Measurements from ENCODE around the gene WNT9B. TPM values are rescaled to one million over a fixed set of nuclear protein-coding genes. Genes with fewer than 3 reads are reported as not detected.

Gene WNT9B
- polyA plus RNA-seq, 1 donor from 2014 or later, result not detected

DNA sequence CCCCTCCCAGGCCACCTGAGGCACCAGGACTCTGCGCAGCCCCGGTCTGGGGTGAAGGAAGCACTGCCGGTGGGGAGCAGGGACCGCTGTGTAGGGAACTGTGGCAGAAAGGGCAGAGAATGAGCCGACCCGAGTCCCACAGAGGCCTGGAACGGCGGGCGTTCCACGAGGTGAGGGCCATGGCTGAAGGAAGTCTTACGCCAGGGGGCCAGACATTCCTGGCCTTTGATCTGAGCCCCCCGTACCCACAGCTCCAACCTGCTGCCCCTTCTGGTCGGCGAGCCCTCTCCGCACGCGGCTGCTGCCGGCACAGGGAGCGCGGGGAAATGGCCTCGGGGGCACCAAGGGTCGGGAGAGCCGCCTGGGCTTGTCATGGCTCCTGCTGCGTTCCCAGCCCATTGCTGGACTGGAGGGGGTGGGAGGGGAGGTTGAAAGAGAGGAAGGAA is 31.5 kb upstream of the WNT9B start:
- Histone ChIP-seq H3K4me3 (ENCODE audit: low read length) (no peak overlapping the region), H3K79me2 (replicated peaks; ENCODE audit: insufficient read depth, low read length) (no peaks in the 10 kb centered on the region), H3K4me2 (ENCODE audit: low read length) (no peak overlapping the region), H3K27ac (ENCODE audit: low read length) (no peak overlapping the region), H2AFZ (ENCODE audit: low read depth, low read length) (no peak overlapping the region), H4K20me1 (ENCODE audit: insufficient read depth) (no peaks in the 10 kb centered on the region), H3K9me2 (ENCODE audit: insufficient read depth, low read length) (no peaks in the 10 kb centered on the region), H3F3A (ENCODE audit: insufficient read depth, low read length, poor library complexity, severe bottlenecking) (no peaks in the 10 kb centered on the region), H3K9me3 (ENCODE audit: low read length) (no peaks in the 10 kb centered on the region), H3K36me3 (ENCODE audit: insufficient read depth, low read length) (no peaks in the 10 kb centered on the region), H3K27me3 (ENCODE audit: insufficient read depth, low read depth, low read length) (peaks cover 93% of the 10 kb centered on the region), H3K9ac (ENCODE audit: low read length) (no peak overlapping the region)
- TF ChIP-seq, protein P1, sequence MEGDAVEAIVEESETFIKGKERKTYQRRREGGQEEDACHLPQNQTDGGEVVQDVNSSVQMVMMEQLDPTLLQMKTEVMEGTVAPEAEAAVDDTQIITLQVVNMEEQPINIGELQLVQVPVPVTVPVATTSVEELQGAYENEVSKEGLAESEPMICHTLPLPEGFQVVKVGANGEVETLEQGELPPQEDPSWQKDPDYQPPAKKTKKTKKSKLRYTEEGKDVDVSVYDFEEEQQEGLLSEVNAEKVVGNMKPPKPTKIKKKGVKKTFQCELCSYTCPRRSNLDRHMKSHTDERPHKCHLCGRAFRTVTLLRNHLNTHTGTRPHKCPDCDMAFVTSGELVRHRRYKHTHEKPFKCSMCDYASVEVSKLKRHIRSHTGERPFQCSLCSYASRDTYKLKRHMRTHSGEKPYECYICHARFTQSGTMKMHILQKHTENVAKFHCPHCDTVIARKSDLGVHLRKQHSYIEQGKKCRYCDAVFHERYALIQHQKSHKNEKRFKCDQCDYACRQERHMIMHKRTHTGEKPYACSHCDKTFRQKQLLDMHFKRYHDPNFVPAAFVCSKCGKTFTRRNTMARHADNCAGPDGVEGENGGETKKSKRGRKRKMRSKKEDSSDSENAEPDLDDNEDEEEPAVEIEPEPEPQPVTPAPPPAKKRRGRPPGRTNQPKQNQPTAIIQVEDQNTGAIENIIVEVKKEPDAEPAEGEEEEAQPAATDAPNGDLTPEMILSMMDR (IDR thresholded peaks at IDR 0.05; ENCODE audit: poor library complexity, severe bottlenecking), result no peak
- TF ChIP-seq, protein P2, sequence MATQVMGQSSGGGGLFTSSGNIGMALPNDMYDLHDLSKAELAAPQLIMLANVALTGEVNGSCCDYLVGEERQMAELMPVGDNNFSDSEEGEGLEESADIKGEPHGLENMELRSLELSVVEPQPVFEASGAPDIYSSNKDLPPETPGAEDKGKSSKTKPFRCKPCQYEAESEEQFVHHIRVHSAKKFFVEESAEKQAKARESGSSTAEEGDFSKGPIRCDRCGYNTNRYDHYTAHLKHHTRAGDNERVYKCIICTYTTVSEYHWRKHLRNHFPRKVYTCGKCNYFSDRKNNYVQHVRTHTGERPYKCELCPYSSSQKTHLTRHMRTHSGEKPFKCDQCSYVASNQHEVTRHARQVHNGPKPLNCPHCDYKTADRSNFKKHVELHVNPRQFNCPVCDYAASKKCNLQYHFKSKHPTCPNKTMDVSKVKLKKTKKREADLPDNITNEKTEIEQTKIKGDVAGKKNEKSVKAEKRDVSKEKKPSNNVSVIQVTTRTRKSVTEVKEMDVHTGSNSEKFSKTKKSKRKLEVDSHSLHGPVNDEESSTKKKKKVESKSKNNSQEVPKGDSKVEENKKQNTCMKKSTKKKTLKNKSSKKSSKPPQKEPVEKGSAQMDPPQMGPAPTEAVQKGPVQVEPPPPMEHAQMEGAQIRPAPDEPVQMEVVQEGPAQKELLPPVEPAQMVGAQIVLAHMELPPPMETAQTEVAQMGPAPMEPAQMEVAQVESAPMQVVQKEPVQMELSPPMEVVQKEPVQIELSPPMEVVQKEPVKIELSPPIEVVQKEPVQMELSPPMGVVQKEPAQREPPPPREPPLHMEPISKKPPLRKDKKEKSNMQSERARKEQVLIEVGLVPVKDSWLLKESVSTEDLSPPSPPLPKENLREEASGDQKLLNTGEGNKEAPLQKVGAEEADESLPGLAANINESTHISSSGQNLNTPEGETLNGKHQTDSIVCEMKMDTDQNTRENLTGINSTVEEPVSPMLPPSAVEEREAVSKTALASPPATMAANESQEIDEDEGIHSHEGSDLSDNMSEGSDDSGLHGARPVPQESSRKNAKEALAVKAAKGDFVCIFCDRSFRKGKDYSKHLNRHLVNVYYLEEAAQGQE (IDR thresholded peaks at IDR 0.05; ENCODE audit: borderline replicate concordance), result no peak
- TF ChIP-seq POLR2AphosphoS5 (IDR thresholded peaks at IDR 0.05) (no peak), RAD21 (conservative IDR thresholded peaks at IDR 0.05) (no peak)

DNA sequence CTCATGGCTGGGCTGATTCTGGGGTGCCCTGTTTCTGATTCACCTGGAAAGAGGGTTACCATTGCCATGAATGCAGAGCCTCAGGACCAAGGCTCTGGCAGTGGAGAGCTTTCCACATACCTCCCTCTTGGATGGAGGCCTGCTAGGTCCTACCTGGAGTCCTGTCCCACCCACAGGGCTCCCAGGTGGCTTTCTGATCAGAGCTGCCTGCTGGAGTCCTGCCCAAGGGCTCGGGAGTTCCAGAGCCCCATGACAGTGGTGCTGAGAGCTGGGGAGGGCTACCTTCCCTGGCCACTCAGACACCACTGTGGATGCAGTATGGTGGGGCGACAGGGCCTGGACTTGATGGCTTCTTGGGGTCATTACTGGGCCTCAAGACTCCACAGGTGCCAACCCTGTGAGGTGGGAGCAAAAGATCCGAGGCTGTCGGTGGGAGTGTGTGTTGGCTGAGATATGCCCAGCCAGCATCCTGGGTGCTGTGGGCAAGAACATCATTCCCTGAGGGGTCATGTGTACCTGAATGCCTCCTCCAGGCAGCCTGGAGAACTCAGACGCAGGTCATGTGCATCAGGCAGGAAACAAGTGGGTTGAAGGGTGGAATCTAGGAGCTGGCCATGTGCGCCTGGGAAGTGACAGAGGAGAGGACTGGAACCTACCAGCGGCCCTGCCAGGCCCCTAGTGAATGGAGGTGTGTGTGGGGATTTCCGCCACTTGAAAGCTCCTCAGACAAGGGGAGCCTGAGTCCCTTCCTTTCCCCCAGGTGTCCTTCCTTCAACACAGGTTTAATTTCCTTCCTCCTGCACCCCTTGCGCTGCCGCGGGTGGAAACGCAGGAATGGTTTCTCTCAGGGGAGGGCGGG is 30.6 kb upstream of the WNT9B start:
- Histone ChIP-seq H3K4me2 (ENCODE audit: low read length) (no peak overlapping the region), H3K27me3 (ENCODE audit: insufficient read depth, low read depth, low read length) (peaks cover 91% of the 10 kb centered on the region)

More for the DNA sequence above, 30.6 kb upstream of the WNT9B start:
- Histone ChIP-seq H3K27ac (ENCODE audit: low read length) (no peak overlapping the region), H3K9me3 (ENCODE audit: low read length) (no peaks in the 10 kb centered on the region), H4K20me1 (ENCODE audit: insufficient read depth) (no peaks in the 10 kb centered on the region), H3K4me3 (ENCODE audit: low read length) (no peak overlapping the region), H3F3A (ENCODE audit: insufficient read depth, low read length, poor library complexity, severe bottlenecking) (no peaks in the 10 kb centered on the region), H3K9me2 (ENCODE audit: insufficient read depth, low read length) (no peaks in the 10 kb centered on the region), H2AFZ (ENCODE audit: low read depth, low read length) (no peak overlapping the region), H3K36me3 (ENCODE audit: insufficient read depth, low read length) (no peaks in the 10 kb centered on the region), H3K9ac (ENCODE audit: low read length) (no peak overlapping the region), H3K79me2 (replicated peaks; ENCODE audit: insufficient read depth, low read length) (no peaks in the 10 kb centered on the region)
- TF ChIP-seq EZH2 (IDR thresholded peaks at IDR 0.05; ENCODE audit: borderline replicate concordance, insufficient read depth, low read length, poor library complexity, severe bottlenecking) (no peak), MXI1 (conservative IDR thresholded peaks at IDR 0.05; ENCODE audit: poor library complexity, severe bottlenecking) (no peak), TAF1 (IDR thresholded peaks at IDR 0.05; ENCODE audit: low read depth) (no peak), EP300 (conservative IDR thresholded peaks at IDR 0.05; ENCODE audit: poor library complexity, severe bottlenecking) (no peak), RAD21 (conservative IDR thresholded peaks at IDR 0.05) (no peak), POLR2AphosphoS5 (IDR thresholded peaks at IDR 0.05) (no peak), SMC3 (conservative IDR thresholded peaks at IDR 0.05; ENCODE audit: poor library complexity) (no peak)
- TF ChIP-seq, protein P2 (IDR thresholded peaks at IDR 0.05; ENCODE audit: borderline replicate concordance), result no peak
- TF ChIP-seq, protein P1 (IDR thresholded peaks at IDR 0.05; ENCODE audit: poor library complexity, severe bottlenecking), result no peak
